Activated CD4-positive, CD25-positive, alpha-beta regulatory T cell treated with anti-CD3 and anti-CD28 coated beads, Interleukin-2, amount 50 U/mL, for 72 hours (primary cell): Measurements from ENCODE around the gene IGHMBP2.
"Not testable (repeated sequence)": the region's sequence is repeated elsewhere in the genome, so short reads cannot be mapped to it uniquely, and the experiment has no call there.

Experiments
- DNase-seq: peaks from one replicate; pipeline ENCODE4 v3.0.0; 2021

IGHMBP2 gene

DNA sequence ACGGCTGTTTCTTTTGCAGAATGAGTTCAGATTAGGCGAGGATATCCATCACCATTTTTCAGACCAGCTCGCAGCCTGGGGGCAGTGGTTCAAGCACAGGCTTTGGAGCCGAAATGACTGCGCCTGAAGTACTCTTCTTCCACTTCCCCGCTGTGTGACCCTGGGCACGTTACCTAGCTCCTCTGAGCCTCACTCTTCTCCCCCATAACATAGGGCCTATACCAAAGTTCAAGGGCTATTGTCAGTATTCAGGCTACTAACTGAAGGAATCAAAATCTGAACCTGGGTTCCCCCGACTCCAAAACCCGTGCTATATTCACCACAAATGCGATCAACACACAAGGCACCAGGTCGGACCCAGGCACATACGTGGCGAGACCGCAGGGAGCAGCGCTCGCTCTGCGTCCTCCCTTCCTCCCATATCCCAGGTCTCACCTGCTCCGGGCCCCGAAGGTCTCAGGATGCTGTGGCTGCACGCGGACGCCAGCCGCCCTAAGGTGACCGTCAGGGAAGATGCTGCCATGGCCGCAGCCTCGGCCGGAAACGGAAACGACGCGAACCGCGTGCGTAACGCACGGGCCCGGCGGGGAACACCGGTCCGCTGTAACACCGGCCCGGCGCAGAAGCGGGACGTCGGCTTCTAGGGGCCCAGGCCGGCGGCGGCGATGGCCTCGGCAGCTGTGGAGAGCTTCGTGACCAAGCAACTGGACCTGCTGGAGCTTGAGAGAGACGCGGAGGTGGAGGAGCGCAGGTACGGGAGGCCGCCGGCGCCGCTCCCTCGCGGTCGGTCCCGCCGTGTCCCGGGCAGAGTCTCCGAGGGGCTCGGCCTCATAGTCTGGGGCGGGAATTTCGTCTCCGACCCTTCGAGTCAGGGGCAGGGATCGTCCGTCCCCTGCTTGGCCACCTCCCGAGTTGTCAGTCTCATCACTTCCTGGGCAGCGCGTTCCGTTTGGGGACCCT, at the start of gene IGHMBP2, which contains the start of gene MRPL21:
TSS of gene IGHMBP2 (plus strand) at position 604 of the 960 bp plus-strand sequence. CDS start at position 666, 62 bp downstream.
TSS of gene MRPL21 (minus strand) at position 545 of the 960 bp plus-strand sequence. CDS start at position 523, 22 bp downstream.
- DNase-seq, result peak; percentile 88

DNA sequence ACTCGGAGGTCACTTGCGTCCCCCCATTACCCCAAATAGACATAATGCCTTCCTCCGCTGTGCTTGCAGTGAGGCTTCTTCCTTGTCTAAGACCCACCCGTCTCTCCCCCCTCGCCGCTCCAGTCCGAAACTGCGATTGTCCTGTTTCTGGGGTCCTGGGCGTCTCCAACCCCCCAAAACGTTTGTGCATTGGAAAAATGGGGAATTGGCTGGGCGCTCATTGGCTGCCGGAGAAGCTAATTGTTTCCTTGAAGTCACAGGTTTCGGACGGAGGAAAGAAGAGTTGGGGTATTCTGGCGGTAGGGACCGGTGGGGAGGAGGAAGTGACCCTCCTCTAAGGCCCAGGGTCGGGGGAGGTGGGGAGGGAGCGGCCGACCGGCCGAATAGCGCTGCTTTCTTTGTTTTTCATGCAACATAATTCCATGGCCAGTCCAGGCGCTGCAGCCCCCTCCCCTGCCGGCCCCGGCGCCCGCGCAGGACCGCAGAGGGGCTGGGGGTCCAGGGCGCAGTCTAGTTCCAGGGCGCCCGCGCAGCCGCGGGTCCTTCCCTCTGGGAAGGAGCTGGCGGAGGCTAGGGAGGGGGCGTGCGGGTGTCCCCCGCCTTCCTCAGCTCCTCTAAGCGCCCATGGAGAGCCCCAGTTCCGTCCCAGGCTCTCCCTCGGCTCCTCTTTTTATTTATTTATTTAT, 49.3 kb upstream of the IGHMBP2 start:
- no peak for DNase-seq

DNA sequence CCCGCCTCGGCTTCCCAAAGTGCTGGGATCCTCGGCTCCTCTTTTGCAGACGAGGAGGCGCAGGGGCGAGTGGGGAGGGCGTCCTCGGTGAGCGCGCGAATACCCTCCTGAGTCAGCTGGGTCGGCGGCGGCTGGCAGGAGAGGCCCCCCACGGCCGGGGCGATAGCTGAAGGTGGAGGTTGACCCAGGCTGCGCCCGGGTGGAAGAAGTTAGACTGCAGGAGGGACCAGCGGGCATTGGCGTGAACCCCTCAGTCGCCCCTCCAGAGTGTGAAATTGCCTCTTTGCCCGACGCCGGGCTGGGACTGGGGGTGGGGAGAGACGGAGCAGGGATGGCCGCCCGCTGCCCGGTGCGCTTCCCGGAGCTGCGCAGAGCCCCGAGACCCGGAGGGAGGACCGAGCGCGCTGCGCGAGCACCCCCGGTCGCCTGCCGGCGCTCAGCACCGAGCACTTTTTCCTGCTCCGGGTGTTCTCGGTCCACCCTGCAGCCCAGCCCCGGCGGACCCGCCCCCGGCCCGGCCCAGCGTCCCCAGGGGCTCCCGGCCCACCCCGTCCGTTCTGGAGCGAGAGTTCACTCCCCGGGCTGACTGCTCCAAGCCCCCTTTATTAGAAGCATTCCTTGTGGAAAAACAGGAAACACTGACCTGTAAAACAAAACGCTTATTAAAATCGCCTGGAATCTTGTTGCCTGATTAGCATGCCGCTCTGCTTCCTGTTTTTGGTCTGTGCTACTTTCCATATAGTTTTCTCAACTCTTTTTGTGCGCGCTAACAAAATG, 48.3 kb upstream of the IGHMBP2 start:
- no peak for DNase-seq

DNA sequence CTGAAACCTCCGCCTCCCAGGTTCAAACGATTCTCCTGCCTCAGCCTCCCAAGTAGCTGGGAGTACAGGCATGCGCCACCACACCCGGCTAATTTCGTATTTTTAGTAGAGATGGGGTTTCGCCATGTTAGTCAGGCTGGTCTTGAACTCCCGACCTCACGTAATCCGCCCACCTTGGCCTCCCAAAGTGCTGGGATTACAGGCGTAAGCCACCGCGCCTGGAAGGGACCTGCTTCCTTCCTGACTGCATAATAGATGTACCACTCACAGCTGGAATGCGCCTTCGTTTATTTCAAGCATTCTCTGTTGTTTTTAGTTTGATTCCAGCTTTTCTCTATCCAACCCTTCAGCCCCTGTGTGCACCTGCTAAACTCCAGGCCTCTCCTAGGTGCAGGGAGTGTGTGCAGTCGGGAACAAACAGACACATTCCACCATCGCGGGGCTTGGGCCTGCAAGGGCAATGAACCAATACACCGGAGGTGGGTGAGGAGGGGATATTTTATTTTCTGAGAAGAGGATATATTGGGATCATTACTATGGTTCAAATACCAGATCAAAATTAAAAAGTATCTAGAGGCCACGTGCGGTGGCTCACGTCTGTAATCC, 47.2 kb upstream of the IGHMBP2 start:
- not testable (repeated sequence) for DNase-seq

DNA sequence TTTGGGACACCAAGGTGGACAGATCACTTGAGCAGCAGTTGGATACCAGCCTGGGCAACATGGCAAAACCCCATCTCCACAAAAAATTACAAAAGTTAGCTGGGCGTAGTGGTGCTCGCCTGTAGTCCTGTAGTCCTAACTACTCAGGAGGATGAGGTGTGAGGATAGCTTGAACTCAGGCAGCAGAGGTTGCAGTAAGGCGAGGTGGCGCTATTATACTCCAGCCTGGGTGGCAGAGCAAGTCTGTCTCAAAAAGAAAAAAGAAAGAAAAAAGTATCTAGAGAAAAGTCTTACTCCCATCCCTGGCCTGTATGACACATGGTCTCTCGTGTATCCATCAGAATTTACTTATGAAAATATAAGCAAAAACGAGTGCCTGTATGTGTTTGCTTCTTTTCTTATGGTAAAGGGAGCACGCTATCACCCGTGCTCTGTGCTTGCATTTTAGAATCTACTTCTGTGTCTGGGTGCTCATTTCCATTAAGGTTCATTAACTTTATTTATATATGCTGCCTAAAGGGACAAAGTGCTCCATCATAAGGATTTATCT, 46.6 kb upstream of the IGHMBP2 start:
- DNase-seq, result no peak

DNA sequence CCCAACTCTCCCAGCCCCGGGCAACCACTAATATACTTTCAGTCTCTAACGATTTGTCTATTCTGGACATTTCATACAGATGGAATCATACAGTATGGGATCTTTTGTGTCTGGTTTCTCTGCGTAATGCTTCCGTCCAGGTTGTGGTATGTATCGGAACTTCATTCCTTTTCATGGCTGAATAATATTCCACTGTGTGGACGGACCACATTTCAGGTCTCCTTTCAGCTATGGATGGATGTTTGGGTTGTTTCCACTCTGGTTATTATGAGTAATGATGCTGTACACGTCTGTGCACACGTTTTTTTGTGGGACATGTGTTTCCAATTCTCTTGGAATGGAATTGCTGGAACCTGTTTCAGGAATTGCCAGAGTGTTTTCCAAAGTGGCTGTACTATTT, 44.6 kb upstream of the IGHMBP2 start:
- no peak for DNase-seq

DNA sequence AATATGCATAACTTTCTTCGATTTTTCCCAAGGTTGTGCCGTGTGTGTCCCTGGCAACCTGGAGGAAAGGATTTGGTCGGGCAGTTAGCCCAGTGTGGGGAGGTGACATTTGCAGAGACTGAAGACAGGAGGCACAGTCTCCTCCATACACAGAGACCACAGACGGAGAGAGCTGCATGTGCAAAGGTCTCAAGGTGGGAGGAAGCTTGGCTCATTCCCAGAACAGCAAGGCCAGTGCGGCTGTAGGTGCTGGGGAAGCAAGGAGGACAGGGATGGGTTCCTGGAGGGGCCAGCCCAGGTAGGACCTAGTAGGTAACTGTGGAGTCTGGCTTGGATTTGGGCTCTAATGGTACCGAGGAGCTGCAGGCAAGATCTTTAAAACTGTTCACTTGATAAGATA, 41.3 kb upstream of the IGHMBP2 start:
- DNase-seq, result no peak

DNA sequence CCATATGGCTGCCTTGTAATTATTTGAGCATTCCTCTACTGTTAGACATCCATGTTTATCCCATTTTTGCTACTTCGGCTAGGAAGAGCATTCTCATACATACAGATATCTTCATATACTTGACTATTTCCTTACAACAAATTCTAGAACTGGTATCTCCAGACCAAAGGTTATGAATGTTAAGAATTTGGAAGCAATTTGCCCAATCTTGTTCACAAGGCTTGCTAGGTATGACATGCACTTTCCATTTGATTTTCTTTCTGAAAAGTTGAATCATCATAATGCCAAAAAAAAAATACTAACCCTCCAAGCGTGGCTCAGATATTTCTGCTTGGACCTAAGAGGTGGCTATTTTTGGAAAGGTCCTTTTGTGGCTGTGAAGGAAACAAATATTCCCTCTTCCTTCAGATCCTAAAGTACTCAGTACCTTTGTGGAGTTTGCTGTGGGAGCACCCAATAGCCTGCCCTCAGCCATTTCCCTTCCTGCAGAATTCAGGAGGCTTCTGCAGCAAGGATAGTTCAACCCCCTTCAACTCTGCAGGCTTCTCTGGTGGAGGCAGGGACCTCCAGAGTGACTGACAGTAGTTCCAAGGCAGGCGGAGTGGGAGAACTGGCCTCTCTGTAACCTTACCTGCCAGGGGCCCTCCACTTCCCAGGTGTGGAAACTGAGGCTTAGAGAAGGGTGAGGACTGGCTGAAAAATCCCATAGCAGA, 40.0 kb upstream of the IGHMBP2 start:
- DNase-seq, result no peak

DNA sequence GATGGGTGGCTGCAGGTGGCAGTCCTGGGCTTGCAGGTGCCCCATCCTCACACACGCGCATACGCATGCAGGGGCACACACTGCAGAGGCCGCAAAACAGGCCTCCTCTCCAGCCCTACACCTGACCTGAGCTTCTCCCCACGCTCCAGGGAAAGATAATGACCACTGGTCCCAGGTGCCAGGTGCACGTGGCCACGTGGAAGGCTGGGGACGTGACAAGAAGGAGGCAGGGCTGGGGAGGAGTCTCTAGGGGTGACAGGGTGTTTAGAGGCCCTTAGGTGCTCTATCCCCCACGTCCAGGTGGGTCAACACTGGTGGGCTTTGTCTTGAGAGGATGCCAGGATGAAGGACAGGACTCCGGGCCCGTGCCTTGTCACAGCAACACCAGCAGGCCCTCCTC, 38.5 kb upstream of the IGHMBP2 start:
- DNase-seq, result no peak

DNA sequence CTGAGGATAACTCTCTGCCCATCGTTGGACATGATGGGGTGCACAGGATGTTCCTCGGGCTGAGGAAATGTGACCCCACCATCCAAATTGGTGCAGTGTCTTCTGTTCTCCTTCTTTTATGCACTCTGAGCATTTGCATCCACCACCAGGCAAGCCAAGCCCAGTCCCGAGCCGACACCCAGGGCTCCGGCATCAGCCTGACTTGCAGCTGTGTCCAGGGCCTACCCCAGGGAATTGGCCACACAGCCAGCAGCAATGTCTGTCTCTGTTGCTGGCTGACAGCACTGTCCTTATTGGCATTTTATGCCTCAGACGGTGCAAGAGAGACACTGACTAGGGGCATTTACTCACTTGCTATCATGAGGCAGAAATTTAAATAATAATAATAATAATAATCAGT, 36.6 kb upstream of the IGHMBP2 start:
- no peak for DNase-seq

DNA sequence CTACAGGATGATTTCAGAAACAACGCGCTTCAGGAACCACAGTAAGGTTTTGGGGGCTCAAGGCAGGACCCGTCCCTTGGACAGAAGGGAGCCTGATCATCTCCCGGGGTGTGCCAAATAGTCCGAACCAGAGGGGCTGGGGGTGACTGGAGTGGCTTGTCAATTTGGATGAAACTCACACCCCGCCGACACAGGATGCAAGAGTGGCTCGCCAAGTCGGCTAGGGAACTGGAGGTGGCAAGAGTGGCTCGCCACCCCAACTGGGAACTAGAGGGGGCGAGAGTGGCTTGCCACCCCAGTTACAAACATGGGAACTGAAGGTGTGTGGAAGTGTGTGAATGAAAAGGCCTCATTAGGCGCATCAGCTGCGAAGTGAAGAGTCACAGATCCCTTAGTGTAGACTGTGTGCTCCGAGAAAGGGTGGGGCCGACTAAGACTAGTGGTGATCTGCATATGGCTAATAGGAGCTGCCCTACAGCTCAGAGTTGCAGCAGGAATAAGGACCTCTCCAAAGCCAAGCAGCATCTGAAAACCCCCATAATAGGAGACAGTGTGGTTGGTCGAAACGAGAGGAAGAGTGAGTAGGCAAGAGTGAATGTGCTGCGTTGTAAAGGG, 35.4 kb upstream of the IGHMBP2 start:
- no peak for DNase-seq

DNA sequence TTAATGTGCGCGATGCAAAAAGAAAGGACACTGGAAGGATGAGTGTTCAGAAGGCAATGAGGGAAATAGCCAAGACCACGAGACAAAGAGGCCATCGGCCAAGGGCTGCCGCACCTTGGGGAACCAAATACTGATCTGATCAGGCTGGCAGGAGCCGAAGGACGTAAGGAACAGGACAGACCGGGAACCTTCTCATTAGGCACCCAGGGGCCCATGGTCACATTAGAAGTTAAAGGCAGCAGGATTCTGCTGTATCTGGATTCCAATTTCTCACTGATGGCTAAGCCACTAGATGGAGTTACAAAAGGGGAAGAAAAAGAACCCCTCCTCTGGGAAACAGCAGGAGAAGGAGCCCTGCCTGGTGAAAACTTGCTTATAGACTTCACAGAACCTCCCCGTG, 33.2 kb upstream of the IGHMBP2 start:
- DNase-seq, result no peak

DNA sequence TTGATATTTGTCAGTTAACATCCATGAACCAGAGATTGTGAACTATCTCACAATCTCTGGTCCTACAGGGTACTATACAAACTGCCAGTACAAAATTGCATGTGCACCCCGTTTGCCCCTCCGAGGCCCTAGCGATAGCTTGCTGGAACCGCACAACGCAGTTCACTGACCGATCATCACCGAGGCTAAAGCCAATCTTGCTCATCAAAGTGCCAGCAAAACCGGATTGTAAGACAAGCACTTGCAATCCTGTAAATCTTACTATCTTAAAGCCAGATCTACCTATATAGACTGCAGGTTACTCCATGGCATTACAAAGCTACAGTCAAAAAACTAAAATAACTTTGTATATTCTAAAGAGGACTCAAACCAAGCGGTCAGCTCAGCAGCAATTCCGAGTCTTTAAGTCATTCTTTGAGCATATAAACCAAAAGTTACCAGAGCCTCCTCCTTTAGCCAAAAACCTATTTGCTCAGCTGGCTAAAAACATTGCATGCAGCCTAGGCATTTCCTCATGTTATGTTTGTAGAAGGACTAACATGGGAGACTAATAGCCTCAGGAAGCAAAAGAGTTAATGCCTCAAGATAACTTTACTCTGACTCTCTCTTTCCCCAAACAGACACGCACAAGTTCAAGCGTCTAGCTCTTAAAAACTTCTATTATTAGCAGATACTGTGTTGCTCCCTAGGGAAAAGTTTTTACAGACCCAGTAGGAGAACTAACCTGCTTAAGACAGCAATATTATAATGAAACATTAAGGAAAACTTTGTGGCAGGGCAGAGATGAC, 31.3 kb upstream of the IGHMBP2 start:
- DNase-seq, result no peak

DNA sequence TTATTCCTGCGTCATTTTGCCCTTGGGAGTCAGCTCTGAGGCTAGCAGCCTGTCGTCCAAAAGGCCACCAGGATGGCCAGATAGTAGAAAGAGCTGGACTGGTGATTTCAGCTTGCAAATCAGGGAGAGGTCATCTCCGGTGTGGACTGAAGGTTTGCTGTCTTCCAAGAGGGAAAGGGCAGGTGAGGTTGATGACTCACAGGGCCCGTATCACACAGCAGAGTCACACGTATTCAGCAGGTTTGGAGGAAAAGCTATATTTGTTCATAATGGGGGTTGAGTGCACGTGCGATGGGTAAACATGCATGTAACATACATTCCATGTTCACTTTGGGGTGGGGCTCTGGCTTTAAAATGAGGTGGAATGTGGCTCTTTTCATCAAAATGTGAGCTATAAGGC, 25.7 kb upstream of the IGHMBP2 start:
- no peak for DNase-seq

DNA sequence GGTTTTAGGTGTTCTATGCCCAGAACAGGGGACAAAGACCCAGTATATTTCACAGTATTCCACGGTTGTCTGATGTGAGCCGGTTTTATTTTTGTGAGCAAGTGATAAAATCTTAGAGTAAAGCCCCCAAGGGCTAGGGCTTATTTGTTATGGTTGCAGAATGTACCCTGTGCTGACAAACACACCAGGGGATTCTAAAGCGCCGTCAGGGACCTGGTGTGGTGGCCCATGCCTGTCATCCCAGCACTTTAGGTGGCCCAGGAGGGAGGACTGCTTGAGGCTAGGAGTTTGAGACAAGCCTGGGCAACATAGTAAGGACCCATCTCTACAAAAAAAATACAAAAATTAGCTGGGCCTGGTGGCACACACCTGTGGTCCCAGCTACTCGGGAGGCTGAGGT, 22.8 kb upstream of the IGHMBP2 start:
- no peak for DNase-seq

DNA sequence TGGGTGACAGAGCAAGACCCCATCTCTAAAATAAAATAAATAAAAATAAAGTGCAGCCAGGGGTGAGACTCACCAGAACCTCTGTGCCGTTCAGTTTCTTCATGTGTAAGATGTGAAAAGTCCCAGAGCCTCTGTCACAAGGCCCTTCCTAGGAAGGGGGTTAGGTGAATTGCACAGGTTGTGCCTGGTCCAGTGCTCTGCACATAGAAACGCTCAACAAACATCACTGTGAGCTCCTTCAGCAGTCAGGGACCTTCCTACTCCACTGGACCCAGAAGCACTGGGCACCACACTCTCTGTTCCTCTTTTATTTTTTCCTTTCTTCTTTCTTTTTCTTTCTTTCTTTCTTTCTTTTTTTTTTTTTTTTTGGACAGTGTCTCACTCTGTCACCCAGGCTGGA, 22.4 kb upstream of the IGHMBP2 start:
- no peak for DNase-seq

DNA sequence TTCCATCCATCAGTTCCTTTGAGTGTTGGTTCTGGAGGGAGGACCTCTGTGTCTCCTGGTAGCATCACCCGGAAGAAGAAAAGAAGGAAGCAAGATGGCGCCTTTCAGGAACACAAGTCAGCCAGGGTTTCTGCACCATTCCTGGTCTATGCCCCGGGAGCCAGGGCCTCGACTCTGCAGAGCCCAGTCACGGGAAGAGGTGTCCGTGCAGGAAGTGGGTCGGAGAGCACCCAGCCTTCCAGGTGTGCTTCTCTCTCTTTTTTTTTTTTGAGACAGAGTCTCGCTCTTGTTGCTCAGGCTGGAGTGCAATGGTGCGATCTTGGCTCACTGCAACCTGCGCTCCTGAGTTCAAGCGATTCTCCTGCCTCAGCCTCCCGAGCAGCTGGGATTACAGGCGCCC, 21.3 kb upstream of the IGHMBP2 start:
- DNase-seq, result no peak

DNA sequence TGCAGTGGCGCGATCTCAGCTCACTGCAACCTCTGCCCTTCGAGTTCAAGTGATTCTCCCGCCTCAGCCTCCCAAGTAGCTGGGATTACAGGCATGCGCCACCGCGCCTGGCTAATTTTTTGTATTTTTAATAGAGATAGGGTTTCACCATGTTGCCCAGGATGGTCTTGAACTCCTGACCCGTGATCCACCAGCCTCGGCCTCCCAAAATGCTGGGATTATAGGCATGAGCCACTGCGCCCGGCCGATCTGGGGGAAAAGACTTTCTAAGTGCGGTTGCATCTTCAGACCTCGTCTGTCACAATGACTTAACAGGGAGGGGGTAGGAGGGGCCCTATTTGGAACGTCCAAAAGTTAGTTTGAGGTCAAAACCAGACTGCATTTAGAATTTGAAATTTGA, 18.9 kb upstream of the IGHMBP2 start:
- DNase-seq, result not testable (repeated sequence)

DNA sequence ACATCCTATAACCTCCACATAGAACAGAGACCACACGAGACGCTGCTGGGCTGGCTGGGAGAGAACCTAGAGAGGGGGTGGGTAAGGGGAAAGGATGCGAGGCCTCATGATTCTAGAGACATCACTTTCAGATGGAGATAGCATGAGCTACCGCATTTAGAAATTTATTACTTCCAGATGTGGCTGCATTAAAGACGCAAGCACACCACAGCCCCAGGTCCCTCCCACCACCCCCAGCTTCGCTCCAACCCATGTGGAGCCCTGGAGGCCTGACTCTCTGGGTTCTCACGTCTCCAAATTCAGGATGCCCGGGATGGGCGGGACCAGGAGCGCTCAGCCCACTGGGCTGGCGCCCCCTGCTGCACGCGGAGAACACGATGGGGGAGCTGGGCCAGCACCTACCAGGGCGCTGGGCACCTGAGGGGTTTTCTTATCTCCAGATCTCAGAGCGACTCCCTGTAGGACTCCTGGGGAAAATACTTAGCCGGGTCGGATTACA, 13.7 kb upstream of the IGHMBP2 start:
- no peak for DNase-seq
